ENCODE measurements around the gene PI4K2A.

- TF ChIP-seq POLR2A (IDR thresholded peaks at IDR 0.05), result no peak
- TF ChIP-seq, protein P1, sequence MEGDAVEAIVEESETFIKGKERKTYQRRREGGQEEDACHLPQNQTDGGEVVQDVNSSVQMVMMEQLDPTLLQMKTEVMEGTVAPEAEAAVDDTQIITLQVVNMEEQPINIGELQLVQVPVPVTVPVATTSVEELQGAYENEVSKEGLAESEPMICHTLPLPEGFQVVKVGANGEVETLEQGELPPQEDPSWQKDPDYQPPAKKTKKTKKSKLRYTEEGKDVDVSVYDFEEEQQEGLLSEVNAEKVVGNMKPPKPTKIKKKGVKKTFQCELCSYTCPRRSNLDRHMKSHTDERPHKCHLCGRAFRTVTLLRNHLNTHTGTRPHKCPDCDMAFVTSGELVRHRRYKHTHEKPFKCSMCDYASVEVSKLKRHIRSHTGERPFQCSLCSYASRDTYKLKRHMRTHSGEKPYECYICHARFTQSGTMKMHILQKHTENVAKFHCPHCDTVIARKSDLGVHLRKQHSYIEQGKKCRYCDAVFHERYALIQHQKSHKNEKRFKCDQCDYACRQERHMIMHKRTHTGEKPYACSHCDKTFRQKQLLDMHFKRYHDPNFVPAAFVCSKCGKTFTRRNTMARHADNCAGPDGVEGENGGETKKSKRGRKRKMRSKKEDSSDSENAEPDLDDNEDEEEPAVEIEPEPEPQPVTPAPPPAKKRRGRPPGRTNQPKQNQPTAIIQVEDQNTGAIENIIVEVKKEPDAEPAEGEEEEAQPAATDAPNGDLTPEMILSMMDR (IDR thresholded peaks at IDR 0.05), result peak in 4 of 6 experiments; percentile 4 to 64 (median 58)
These were observed 28.1 kb upstream of the PI4K2A start for GRCh38 chr10:97612386-97612785.
